ENCODE measurements around the gene PROB1.

DNA sequence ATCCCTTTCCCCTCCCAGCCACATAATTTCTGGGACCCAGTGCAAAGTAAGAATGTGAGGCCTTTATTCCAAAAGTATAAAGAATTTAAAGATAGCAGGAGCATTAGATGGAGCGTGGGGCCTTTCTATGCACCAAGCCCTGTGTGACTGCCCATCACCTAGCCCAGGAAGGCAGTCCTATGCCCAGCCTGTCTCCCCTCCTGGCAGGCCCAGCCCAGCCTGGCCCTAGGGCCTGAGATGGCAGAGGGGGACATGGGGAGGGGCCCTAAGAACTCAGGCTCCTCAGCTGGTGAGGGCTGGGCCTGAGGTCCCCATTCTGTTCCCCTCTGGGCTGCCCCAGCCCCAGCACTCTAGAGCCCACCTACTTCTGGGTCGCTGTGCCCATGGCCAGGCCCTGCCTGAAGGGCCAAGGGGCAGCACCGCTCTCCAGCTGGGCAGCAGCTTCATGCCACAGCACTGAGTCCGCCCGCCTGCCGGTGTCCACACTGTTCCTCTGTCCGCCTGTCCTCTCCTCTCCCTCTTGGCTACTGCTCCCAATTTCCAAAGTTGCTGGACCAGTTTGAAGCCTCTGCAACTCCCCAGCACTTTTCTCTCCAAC, 10.8 kb downstream of the PROB1 start:
- TF ChIP-seq CTCF (IDR thresholded peaks at IDR 0.05) (no peak), POLR2A (IDR thresholded peaks at IDR 0.05) (no peak)

Measured in Peyer's patch (tissue), 4 donors.